ENCODE measurements around the gene ITGA6.
"Not testable (repeated sequence)": the region's sequence is repeated elsewhere in the genome, so short reads cannot be mapped to it uniquely, and the experiment has no call there.

Gene ITGA6

GRCh38 chr2:172481507-172482262 is 54.3 kb downstream of the ITGA6 start:
- in situ Hi-C loops (cut with MboI; ENCODE audit: low pct_unique_long_range_greater_than_20kb, low sequenced_read_pairs) = no loop called here

DNA sequence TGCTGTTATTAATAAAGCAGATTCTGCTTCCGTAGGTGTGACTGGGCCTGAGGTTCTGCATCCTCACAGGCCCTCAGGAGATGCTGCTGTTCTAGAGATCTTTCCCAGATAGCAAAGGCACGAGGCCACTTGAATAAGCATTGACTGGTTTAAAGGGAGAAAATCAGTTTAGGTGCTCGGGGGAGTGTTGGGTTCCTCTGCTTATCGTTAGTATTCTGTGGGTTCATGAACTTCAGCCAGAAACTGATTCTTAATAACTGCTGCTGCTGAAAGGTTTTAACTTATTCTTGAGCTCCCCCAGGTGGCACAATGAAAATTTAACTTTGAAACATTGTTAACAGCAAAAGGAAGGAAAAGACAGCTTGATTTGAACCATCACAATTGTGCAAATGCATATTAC is 56.9 kb downstream of the ITGA6 start:
- in situ Hi-C loops (cut with MboI; ENCODE audit: low pct_unique_long_range_greater_than_20kb, low sequenced_read_pairs) = no loop called here
- peak; percentile 70 for DNase-seq

More at GRCh38 chr2:172481507-172482262, 54.3 kb downstream of the ITGA6 start:
- DNase-seq = no peak

DNA sequence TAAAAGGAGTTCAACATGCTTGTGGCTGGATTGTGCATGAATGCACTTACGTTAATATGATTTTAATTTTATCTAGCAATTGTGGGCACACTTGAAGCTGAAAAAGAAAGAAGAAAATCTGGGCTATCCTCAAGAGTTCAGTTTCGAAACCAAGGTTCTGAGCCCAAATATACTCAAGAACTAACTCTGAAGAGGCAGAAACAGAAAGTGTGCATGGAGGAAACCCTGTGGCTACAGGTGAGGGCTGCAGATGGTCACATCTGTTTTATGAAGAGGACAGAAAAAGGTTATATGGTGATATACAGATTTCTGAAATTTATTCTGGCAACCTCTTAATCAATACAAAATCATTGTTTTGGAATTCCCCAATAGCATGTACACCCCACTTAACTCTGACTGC is 57.3 kb downstream of the ITGA6 start:
- in situ Hi-C loops (cut with MboI; ENCODE audit: low pct_unique_long_range_greater_than_20kb, low sequenced_read_pairs) = no loop called here
- DNase-seq = no peak

- DNase-seq = no peak
- in situ Hi-C loops (cut with MboI; ENCODE audit: low pct_unique_long_range_greater_than_20kb, low sequenced_read_pairs) = no loop called here
These were observed 61.2 kb downstream of the ITGA6 start for GRCh38 chr2:172488556-172488955.

- DNase-seq = no peak
- in situ Hi-C loops (cut with MboI; ENCODE audit: low pct_unique_long_range_greater_than_20kb, low sequenced_read_pairs) = no loop called here
These were observed 62.3 kb downstream of the ITGA6 start for GRCh38 chr2:172489681-172490080.

- DNase-seq = peak; percentile 90
- in situ Hi-C loops (cut with MboI; ENCODE audit: low pct_unique_long_range_greater_than_20kb, low sequenced_read_pairs) = no loop called here
These were observed 68.8 kb downstream of the ITGA6 start for GRCh38 chr2:172496160-172496608.

DNA sequence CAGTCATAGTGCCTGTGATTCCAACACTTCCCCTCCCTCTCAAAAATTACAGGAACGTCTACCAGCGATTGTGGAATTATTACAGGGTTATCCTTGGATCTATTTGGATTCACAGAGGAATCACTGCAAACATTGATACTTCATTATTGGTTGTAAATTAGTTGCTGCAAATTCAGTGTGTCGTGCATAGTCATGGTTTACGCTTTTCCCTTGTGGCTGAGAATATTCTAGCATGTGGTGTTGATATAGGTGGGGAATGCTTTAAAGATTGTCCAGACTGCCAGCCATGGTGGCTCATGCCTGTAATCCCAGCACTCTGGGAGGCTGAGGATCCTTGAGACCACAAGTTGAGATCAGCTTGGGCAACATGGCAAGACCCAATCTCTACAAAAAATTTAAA is 79.8 kb downstream of the ITGA6 start:
- no peak for DNase-seq
- in situ Hi-C loops (cut with MboI; ENCODE audit: low pct_unique_long_range_greater_than_20kb, low sequenced_read_pairs) = no loop called here

DNA sequence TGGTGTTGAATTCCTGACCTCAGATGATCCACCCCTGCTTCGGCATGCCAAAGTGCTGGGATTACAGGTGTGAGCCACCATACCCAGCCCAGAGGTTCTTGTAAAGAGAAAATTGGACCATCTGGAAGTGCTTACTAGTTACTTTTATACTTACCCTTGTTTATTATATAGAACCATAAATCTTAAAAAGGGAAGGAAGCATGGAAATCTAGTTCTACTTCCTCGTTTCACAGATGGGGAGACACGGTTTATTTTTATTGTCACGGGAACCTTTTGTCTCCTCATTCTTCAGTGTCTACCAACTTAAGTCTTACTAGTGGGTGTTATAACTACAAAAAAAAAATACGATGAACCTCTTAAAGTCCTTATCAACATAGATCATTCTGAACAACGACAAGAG is 82.7 kb downstream of the ITGA6 start:
- in situ Hi-C loops (cut with MboI; ENCODE audit: low pct_unique_long_range_greater_than_20kb, low sequenced_read_pairs) = no loop called here
- peak; percentile 92 for DNase-seq

GRCh38 chr2:172510548-172510947 is 83.2 kb downstream of the ITGA6 start:
- DNase-seq = no peak
- in situ Hi-C loops (cut with MboI; ENCODE audit: low pct_unique_long_range_greater_than_20kb, low sequenced_read_pairs) = no loop called here

DNA sequence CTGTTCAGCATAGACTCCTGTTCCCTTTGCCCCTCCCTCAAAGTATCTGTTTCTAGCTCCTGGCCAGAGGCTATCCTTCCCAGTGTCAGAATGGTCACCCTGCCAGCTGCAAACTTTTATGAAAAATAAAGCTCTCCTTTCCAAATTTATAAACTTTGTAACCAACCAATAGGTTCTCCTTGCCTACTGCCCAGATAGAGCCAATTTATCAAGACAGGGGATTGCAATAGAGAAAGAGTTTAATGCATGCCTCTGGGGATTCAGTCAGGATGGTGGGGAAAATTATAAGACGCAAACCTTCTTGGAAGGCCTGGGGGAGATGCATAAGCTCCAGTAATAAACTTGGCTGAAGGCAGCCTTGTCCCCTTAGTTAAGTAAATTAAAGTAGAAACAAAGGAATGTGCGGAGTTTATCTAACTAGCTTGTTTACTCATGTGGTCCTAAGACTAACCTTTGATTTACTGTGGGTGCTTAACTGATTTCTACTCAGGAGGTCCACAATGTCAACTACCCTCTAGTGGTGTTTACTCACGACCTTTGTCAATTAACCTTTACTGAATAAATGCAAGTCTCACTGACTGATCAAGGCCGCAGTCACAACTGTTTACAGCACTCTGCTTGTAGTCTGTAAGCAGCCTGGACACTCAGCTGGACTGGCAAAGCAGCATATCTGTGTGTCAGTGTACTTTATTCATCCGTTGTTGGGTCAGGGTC is 85.6 kb downstream of the ITGA6 start:
- no peak for DNase-seq
- in situ Hi-C loops (cut with MboI; ENCODE audit: low pct_unique_long_range_greater_than_20kb, low sequenced_read_pairs) = no loop called here

DNA sequence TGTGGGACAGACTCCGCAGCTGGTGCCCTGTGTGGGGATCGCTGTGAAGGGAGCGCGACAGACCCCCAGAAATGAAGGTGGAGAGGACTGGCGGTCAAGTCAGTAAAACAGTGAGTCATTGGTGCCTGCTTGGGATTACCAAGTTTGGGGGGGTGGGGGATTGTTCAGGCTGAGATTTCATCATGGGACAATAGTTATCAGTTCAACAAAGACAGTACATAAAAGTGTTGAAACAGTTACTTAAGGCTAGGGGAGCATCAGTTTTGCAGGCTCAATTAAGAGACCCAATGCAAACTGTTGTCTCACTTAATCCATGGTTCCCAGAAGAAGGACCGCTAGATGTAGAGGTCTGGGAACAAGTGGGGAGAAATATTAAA is 86.1 kb downstream of the ITGA6 start:
- DNase-seq = no peak
- in situ Hi-C loops (cut with MboI; ENCODE audit: low pct_unique_long_range_greater_than_20kb, low sequenced_read_pairs) = no loop called here

DNA sequence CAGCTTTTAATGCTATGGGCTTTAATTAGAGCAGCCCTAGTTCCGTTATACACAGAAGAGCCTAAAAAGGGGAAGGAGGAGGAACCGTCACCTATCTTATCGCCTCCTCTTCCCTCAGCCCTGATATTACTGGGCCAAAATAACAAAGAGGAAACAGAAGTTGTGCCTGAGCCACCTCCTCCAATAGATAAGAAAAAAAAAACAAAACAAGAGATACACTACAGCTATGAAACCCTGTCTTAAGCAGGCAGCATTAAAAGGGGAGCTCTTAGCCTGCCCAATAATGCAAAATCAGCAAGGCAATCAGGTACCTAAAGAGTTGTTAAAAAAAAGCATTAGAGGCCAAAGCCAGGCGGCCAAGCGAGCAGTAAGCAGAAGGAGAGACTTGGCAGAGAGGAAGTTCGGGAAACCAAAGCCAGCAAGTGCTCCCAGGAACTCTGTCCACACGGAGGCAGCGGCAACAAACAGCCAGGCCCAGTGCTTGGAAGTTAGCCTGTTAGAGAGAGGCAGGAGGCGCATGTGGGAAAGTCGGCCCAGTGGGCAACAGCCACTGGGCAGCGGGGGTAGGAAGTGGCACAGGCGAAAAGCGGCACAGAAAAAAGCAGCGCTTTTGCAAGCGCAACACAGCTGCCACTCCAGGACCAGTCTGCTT is 86.7 kb downstream of the ITGA6 start:
- peak; percentile 99 for DNase-seq
- in situ Hi-C loops (cut with MboI; ENCODE audit: low pct_unique_long_range_greater_than_20kb, low sequenced_read_pairs) = no loop called here

- in situ Hi-C loops (cut with MboI; ENCODE audit: low pct_unique_long_range_greater_than_20kb, low sequenced_read_pairs) = no loop called here
- peak; percentile 45 for DNase-seq
These were observed 88.9 kb downstream of the ITGA6 start for GRCh38 chr2:172516299-172516698.

DNA sequence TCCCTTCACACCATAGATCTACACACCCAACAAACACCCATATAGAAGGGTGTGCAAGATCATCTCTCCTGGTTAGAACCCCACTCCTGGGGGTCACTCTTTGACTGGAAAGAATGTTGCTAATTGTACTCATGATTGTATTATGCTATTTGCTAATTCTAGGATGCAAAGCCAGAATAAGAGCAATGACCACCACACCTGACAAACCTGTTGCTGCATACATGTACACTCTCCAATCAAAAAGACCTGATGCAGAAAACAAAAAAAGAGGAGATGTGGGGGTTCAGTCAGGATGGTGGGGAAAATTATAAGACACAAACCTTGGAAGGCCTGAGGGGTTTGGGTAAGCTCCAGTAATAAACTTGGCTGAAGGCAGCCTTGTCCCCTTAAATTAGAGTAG is 91.6 kb downstream of the ITGA6 start:
- no peak for DNase-seq
- in situ Hi-C loops (cut with MboI; ENCODE audit: low pct_unique_long_range_greater_than_20kb, low sequenced_read_pairs) = no loop called here

DNA sequence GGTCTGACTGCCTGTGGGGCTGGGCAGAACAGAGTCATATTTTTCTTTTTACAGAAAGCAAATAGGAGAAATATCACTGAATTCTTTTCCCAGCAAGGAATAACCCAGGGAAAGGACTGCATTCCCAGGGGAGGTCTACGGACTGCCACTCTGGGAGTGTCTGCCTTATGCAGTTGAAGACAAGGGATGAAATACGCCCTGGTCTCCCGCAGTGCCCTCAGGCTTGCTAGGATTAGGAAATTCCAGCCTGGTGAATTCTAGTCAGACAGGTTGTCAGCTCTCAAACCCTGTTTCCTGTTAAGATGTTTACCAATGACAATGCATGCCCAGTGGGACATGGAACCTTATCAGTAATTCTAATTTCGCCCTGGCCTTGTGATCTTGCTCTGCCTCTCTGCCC is 98.2 kb downstream of the ITGA6 start:
- DNase-seq = no peak
- in situ Hi-C loops (cut with MboI; ENCODE audit: low pct_unique_long_range_greater_than_20kb, low sequenced_read_pairs) = no loop called here

DNA sequence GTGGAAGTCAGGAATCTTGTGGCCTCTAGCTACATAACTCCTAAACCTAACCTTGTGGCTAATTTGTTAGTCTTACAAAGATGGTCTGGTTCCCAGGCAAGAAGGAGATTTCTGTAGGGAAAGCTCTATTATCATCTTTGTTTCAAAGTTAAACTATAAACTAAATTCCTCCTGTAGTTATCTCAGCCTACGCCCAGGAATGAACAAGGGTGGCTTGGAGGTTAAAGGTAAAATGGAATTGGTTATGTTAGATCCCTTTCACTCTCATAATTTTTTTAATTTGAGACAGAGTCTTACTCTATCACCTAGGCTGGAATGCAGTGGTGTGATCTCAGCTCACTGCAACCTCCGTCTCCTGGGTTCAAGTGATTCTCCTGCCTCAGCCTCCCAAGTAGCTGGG is 103.9 kb downstream of the ITGA6 start:
- in situ Hi-C loops (cut with MboI; ENCODE audit: low pct_unique_long_range_greater_than_20kb, low sequenced_read_pairs) = no loop called here
- DNase-seq = no peak

DNA sequence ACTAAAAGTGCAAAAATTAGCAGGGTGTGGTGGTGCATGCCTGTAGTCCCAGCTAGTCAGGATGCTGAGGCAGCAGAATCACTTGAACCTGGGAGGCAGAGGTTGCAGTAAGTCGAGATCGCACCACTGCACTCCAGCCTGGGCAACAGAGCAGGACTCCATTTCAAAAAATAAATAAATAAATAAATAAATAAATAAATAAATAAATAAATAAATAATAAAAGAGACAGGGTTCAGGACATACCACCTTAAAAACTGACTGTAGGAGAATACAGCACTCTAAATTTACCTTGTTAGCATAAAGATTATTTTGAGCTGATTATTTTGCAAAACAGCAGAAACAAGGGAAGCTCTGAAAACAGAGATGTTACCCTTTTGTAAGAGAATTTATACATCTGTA is 105.1 kb downstream of the ITGA6 start:
- in situ Hi-C loops (cut with MboI; ENCODE audit: low pct_unique_long_range_greater_than_20kb, low sequenced_read_pairs); DNase-seq: not testable (repeated sequence)

- DNase-seq = no peak
- in situ Hi-C loops (cut with MboI; ENCODE audit: low pct_unique_long_range_greater_than_20kb, low sequenced_read_pairs) = no loop called here
These were observed 106.3 kb downstream of the ITGA6 start for GRCh38 chr2:172533687-172534086.

- no peak for DNase-seq
- in situ Hi-C loops (cut with MboI; ENCODE audit: low pct_unique_long_range_greater_than_20kb, low sequenced_read_pairs) = no loop called here
These were observed 107.7 kb downstream of the ITGA6 start for GRCh38 chr2:172535119-172535518.

- in situ Hi-C loops (cut with MboI; ENCODE audit: low pct_unique_long_range_greater_than_20kb, low sequenced_read_pairs); DNase-seq: not testable (repeated sequence)
These were observed 110.5 kb downstream of the ITGA6 start for GRCh38 chr2:172537851-172538250.
